ENCODE measurements around the gene BIRC2. TPM values are rescaled to one million over a fixed set of nuclear protein-coding genes. Genes with fewer than 3 reads are reported as not detected.
"Not testable (repeated sequence)": the region's sequence is repeated elsewhere in the genome, so short reads cannot be mapped to it uniquely, and the experiment has no call there.

BIRC2 gene
- polyA plus RNA-seq, 1 of the 3 experiments (the other 2 are of a cell fraction): 20.1 TPM

DNA sequence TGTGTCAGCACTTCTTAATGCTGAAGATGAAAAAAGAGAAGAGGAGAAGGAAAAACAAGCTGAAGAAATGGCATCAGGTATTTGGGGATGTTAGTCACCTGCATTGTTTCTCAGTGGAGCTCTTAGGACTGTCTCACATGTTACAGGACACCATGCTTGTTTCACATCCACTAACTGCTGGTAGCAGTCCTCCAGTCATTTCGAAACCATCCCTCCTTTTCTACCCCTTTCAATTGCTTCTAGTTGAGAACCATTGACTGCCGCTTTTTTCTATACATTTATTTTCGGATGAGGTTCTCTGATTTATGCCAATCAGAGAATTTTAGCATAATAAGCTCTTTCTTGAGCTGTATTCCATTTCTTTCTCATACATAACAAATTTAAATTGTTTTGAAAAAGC lies 21.5 kb downstream of the BIRC2 start:
- Histone ChIP-seq H3K36me3 (replicated peaks in 1 of 2; ENCODE audit: control insufficient read depth in 1 of 2, insufficient read depth in 2 of 2, low read length in 1 of 2) (peaks cover 37 to 52% of the 10 kb centered on the region in 2 experiments), H3K9me2 (no peaks in the 10 kb centered on the region), H3K27me3 (ENCODE audit: insufficient read depth) (no peaks in the 10 kb centered on the region), H2AFZ (ENCODE audit: low read depth) (no peak overlapping the region), H3K9ac (no peak overlapping the region), H4K20me1 (ENCODE audit: insufficient read depth) (no peaks in the 10 kb centered on the region), H3K9me3 (no peaks in the 10 kb centered on the region), H3K27ac (ENCODE audit: low read depth in 2 of 2, low read length in 1 of 2) (no peak overlapping the region), H3K4me3 (ENCODE audit: low read depth in 2 of 2, low read length in 1 of 2) (no peak overlapping the region), H3K79me2 (ENCODE audit: insufficient read depth) (peaks cover 69% of the 10 kb centered on the region; the same call in 1 of the 2 replicates), H3K4me2 (no peak overlapping the region), H3K4me1 (ENCODE audit: control insufficient read depth in 1 of 2, insufficient read depth in 2 of 2, low read depth in 1 of 2, low read length in 1 of 2) (no peaks in the 10 kb centered on the region), H3F3A (replicated peaks; ENCODE audit: insufficient read depth) (peaks cover 21% of the 10 kb centered on the region)
- WGBS (ENCODE audit: low lambda C conversion rate): 95% methylated on average over 3 of the region's 3 CpGs
- no peak for TF ChIP-seq TEAD4 (IDR thresholded peaks at IDR 0.05; ENCODE audit: borderline replicate concordance, insufficient read depth)
- TF ChIP-seq GATA2 (CRISPR knock-in tag; IDR thresholded peaks at IDR 0.05): no peak
- no peak for TF ChIP-seq NRF1 (IDR thresholded peaks at IDR 0.05; ENCODE audit: low read depth, low read length)
- TF ChIP-seq YY1 (IDR thresholded peaks at IDR 0.05; ENCODE audit: low read depth): no peak
- no peak for TF ChIP-seq EP300 (IDR thresholded peaks at IDR 0.05; ENCODE audit: borderline replicate concordance in 1 of 2, low read depth in 1 of 2, low read length in 1 of 2)
- no peak for TF ChIP-seq ELF1 (IDR thresholded peaks at IDR 0.05)
- TF ChIP-seq TAF1 (IDR thresholded peaks at IDR 0.05; ENCODE audit: borderline replicate concordance, low read depth, low read length): no peak
- TF ChIP-seq FOXM1 (IDR thresholded peaks at IDR 0.05; ENCODE audit: low read depth): no peak
- TF ChIP-seq JUND (IDR thresholded peaks at IDR 0.05): no peak
- no peak for TF ChIP-seq EZH2phosphoT487 (IDR thresholded peaks at IDR 0.05; ENCODE audit: borderline replicate concordance, low read depth)
- no peak for TF ChIP-seq CHD2 (IDR thresholded peaks at IDR 0.05; ENCODE audit: low read length, partially characterized antibody)
- POLR2A ChIA-PET: no interaction called here
- CTCF ChIA-PET: interaction anchor here (1.0 to 2.2 kb wide), 3 partner anchors 17 to 94 kb away, joined by 3 to 6 read pairs (median 5); no protein-coding TSS in a partner anchor
- DNase-seq: no peak

GRCh38 chr11:102374633-102375424 lies 27.8 kb downstream of the BIRC2 start:
- H3K4me1 ChIP-seq (ENCODE audit: control insufficient read depth in 1 of 2, insufficient read depth in 2 of 2, low read depth in 1 of 2, low read length in 1 of 2); H3K27me3 ChIP-seq (ENCODE audit: insufficient read depth); H2AFZ ChIP-seq (ENCODE audit: low read depth); H3K9me2 ChIP-seq; H3K4me2 ChIP-seq; H3K9ac ChIP-seq; H3K4me3 ChIP-seq (ENCODE audit: low read depth in 2 of 2, low read length in 1 of 2); H4K20me1 ChIP-seq (ENCODE audit: insufficient read depth); POLR2A ChIA-PET; H3K27ac ChIP-seq (ENCODE audit: low read depth in 2 of 2, low read length in 1 of 2); H3F3A ChIP-seq (replicated peaks; ENCODE audit: insufficient read depth); H3K9me3 ChIP-seq; DNase-seq: not testable (repeated sequence)
- H3K79me2 ChIP-seq (ENCODE audit: insufficient read depth): peaks cover 72% of the 10 kb centered on the region
- peaks cover 35 to 46% of the 10 kb centered on the region in 2 experiments for H3K36me3 ChIP-seq (replicated peaks in 1 of 2; ENCODE audit: control insufficient read depth in 1 of 2, insufficient read depth in 2 of 2, low read length in 1 of 2)
- CTCF ChIA-PET: interaction anchor here (1.0 to 2.2 kb wide), 2 partner anchors 15 to 121 kb away, joined by 3 to 10 read pairs; no protein-coding TSS in a partner anchor
- WGBS (ENCODE audit: low lambda C conversion rate): 91% methylated on average over 24 of the region's 31 CpGs
